ENCODE measurements around the gene IST1. TPM values are rescaled to one million over a fixed set of nuclear protein-coding genes. Genes with fewer than 3 reads are reported as not detected.
"Not testable (repeated sequence)": the region's sequence is repeated elsewhere in the genome, so short reads cannot be mapped to it uniquely, and the experiment has no call there.

The IST1 gene
- polyA plus RNA-seq (ENCODE audit: insufficient read length in 4 of 4), result 100 to 1,000 TPM; 235 to 313 (median 299) TPM

- DNase-seq (ENCODE audit: low read depth in 4 of 4, low spot score in 3 of 4), result peak; percentile 95 to 98 (median 95)
Observed at GRCh38 chr16:71894921-71895678, at the start of gene IST1. Gene IST1, plus strand, starts transcription at chr16:71895531. Its CDS starts 20,110 bp downstream, at chr16:71915641.

GRCh38 chr16:71845639-71846430 is 49.5 kb upstream of the IST1 start, which contains the start of gene ATXN1L:
Gene ATXN1L, plus strand, starts transcription at chr16:71845976. Its CDS starts 3,765 bp downstream, at chr16:71849741.
- peak; percentile 68 to 87 (median 83) for DNase-seq (ENCODE audit: low read depth in 4 of 4, low spot score in 3 of 4)

- no peak for DNase-seq (ENCODE audit: low read depth in 4 of 4, low spot score in 3 of 4)
Observed at GRCh38 chr16:71846431-71846830, 48.9 kb upstream of the IST1 start.

GRCh38 chr16:71847096-71847495 is 48.2 kb upstream of the IST1 start:
- DNase-seq (ENCODE audit: low read depth in 4 of 4, low spot score in 3 of 4), result no peak

- DNase-seq (ENCODE audit: low read depth in 4 of 4, low spot score in 3 of 4), result no peak
Observed at GRCh38 chr16:71848622-71849021, 46.7 kb upstream of the IST1 start.

- DNase-seq (ENCODE audit: low read depth in 4 of 4, low spot score in 3 of 4), result no peak
Observed at GRCh38 chr16:71851746-71852145, 43.6 kb upstream of the IST1 start.

- no peak for DNase-seq (ENCODE audit: low read depth in 4 of 4, low spot score in 3 of 4)
Observed at GRCh38 chr16:71852158-71852557, 43.2 kb upstream of the IST1 start.

- DNase-seq (ENCODE audit: low read depth in 4 of 4, low spot score in 3 of 4), result no peak
Observed at GRCh38 chr16:71852561-71852960, 42.8 kb upstream of the IST1 start.

GRCh38 chr16:71853413-71853812 is 41.9 kb upstream of the IST1 start:
- DNase-seq (ENCODE audit: low read depth in 4 of 4, low spot score in 3 of 4), result no peak

- no peak for DNase-seq (ENCODE audit: low read depth in 4 of 4, low spot score in 3 of 4)
Observed at GRCh38 chr16:71854369-71854948, 40.9 kb upstream of the IST1 start.

GRCh38 chr16:71855937-71856662 is 39.2 kb upstream of the IST1 start:
- no peak for DNase-seq (ENCODE audit: low read depth in 4 of 4, low spot score in 3 of 4)

- DNase-seq (ENCODE audit: low read depth in 4 of 4, low spot score in 3 of 4), result no peak
Observed at GRCh38 chr16:71859762-71860521, 35.4 kb upstream of the IST1 start.

GRCh38 chr16:71863995-71864394 is 31.3 kb upstream of the IST1 start:
- no peak for DNase-seq (ENCODE audit: low read depth in 4 of 4, low spot score in 3 of 4)

GRCh38 chr16:71865173-71865863 is 30.0 kb upstream of the IST1 start:
- no peak for DNase-seq (ENCODE audit: low read depth in 4 of 4, low spot score in 3 of 4)

- DNase-seq (ENCODE audit: low read depth in 4 of 4, low spot score in 3 of 4), result not testable (repeated sequence)
Observed at GRCh38 chr16:71867175-71867574, 28.2 kb upstream of the IST1 start.

- DNase-seq (ENCODE audit: low read depth in 4 of 4, low spot score in 3 of 4), result no peak
Observed at GRCh38 chr16:71867939-71868338, 27.4 kb upstream of the IST1 start.

- DNase-seq (ENCODE audit: low read depth in 4 of 4, low spot score in 3 of 4), result no peak
Observed at GRCh38 chr16:71869089-71869488, 26.2 kb upstream of the IST1 start.

- DNase-seq (ENCODE audit: low read depth in 4 of 4, low spot score in 3 of 4), result no peak
Observed at GRCh38 chr16:71870818-71871217, 24.5 kb upstream of the IST1 start.

GRCh38 chr16:71873199-71873598 is 22.1 kb upstream of the IST1 start:
- no peak for DNase-seq (ENCODE audit: low read depth in 4 of 4, low spot score in 3 of 4)

All from left renal pelvis (tissue), 4 donors.